ENCODE data around the gene UTP25.
"Not testable (repeated sequence)": the region's sequence is repeated elsewhere in the genome, so short reads cannot be mapped to it uniquely, and the experiment has no call there.

UTP25 gene

DNA sequence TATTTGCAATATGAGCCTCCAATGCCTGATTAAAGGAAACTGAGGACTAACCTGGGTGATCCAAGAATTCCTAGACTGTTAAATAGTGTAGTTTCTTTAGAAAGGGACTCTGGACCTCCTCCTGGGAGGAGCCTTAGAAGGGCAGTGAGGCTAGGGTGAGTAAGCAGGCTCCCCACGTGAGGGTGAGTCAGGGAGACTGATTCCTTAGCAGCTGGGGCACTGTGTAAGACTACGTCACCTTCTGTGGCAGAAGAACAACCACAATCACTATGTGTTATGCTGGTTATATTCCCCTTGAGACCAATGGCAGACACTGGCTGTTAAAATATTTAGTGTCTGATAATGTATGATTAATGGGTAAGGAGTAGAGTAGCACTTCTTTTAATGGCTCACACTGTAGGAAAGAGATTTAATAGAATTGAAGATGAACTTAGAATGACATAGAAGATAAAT, 56.9 kb downstream of the UTP25 start:
- TF ChIP-seq, protein P1, sequence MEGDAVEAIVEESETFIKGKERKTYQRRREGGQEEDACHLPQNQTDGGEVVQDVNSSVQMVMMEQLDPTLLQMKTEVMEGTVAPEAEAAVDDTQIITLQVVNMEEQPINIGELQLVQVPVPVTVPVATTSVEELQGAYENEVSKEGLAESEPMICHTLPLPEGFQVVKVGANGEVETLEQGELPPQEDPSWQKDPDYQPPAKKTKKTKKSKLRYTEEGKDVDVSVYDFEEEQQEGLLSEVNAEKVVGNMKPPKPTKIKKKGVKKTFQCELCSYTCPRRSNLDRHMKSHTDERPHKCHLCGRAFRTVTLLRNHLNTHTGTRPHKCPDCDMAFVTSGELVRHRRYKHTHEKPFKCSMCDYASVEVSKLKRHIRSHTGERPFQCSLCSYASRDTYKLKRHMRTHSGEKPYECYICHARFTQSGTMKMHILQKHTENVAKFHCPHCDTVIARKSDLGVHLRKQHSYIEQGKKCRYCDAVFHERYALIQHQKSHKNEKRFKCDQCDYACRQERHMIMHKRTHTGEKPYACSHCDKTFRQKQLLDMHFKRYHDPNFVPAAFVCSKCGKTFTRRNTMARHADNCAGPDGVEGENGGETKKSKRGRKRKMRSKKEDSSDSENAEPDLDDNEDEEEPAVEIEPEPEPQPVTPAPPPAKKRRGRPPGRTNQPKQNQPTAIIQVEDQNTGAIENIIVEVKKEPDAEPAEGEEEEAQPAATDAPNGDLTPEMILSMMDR (conservative IDR thresholded peaks at IDR 0.05; ENCODE audit: low read depth, low read length): no peak
- DNase-seq (ENCODE audit: low read depth): peak; percentile 100
- no peak overlapping the region for H3K4me3 ChIP-seq (ENCODE audit: low read length)

DNA sequence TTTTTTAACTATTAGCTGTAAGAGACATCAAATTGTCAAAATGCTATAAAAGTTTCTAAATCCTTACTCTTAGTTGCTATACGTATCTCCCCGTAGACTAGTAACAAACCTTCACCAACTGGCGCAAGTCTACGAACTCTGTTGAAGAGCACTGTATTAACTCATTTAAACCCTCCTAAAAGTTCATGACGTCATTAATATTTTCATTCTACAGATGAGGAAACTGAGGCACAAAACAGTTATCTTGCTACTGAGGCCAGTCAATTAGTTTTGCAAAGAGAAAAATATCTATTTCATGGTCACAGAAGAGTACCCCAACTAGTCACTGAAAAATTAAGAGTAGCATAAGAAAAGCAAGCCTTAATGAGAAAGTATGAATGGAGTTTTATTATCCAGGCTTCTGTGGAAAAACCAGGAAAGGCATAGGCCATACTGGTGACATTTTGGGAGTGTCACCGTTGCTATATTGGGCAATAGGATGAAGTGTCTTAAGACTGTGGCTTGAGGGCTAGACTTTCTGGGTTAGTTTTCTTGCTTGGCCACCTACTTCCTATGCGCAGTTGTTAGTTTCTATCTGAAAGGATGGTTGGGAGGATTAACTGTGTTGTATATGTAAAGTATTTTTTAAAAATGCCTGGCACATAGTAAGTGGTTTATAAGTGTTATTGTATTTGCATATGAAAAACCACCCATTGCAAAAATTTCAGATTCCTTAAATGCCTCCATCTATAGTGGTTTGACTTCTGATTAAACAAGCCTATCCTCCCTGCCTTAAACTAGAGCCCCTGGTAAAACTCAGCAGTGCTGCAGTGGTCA, 57.8 kb downstream of the UTP25 start:
- no peak overlapping the region for H3K4me3 ChIP-seq (ENCODE audit: low read length)
- no peak for DNase-seq (ENCODE audit: low read depth)
- TF ChIP-seq, protein P1 (conservative IDR thresholded peaks at IDR 0.05; ENCODE audit: low read depth, low read length): no peak

DNA sequence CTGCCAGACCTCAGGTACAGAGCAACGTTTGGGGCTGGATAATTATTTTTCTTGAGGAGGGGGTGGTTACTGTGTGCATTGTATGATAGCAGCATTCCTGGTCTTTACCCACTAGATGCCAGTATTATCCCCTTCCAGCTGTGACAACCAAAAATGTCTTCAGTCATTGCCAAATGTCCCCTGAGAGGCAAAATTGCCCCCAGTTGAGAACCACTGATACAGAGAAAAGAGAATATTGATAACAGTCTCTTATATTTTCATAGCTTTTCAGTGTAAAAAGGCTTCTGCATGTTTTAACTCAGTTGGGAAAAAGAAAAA, 58.4 kb downstream of the UTP25 start:
- TF ChIP-seq, protein P1 (conservative IDR thresholded peaks at IDR 0.05; ENCODE audit: low read depth, low read length): peak; percentile 48
- DNase-seq (ENCODE audit: low read depth): no peak
- H3K4me3 ChIP-seq (ENCODE audit: low read length): no peak overlapping the region

DNA sequence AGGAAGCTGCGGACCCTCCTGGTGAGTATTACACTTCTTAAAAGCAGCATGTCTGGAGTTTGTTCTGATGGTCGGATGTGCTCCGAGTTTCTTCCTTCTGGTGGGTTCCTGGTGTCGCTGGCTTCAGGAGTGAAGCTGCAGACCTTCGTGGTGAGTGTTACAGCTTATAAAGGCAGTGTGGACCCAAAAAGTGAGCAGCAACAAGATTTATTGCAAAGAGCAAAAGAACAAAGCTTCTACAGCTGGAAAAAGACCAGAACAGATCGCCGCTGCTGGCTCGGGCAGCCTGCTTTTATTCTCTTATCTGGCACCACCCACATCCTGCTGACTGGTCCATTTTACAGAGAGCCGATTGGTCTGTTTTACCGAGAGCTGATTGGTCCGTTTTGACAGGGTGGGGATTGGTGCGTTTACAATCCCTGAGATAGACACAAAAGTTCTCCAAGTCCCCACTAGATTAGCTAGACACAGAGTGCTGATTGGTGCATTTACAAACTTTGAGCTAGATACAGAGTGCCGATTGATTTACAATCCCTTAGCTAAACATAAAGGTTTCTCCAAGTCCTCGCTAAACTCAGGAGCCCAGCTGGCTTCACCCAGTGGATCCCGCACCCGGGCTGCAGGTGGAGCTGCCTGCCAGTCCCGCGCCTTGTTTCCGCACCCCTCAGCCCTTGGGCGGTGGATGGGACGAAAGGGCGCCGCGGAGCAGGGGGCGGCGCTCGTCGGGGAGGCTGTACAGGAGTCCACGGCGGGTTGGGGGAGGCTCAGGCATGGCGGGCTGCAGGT, 60.7 kb downstream of the UTP25 start:
- not testable (repeated sequence) for H3K4me3 ChIP-seq (ENCODE audit: low read length); DNase-seq (ENCODE audit: low read depth)

DNA sequence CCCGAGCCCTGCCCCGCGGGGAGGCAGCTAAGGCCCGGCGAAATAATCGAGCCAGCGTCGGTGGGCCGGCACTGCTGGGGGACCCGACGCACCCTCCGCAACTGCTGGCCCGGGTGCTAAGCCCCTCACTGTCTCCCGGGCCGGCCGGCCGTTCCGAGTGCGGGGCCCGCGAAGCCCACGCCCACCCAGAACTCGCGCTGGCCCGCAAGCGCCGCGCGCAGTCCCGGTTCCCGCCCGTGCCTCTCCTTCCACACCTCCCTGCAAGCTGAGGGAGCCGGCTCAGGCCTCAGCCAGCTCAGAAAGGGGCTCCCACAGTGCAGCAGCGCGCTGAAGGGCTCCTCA, 61.3 kb downstream of the UTP25 start:
- TF ChIP-seq, protein P1 (conservative IDR thresholded peaks at IDR 0.05; ENCODE audit: low read depth, low read length): no peak

DNA sequence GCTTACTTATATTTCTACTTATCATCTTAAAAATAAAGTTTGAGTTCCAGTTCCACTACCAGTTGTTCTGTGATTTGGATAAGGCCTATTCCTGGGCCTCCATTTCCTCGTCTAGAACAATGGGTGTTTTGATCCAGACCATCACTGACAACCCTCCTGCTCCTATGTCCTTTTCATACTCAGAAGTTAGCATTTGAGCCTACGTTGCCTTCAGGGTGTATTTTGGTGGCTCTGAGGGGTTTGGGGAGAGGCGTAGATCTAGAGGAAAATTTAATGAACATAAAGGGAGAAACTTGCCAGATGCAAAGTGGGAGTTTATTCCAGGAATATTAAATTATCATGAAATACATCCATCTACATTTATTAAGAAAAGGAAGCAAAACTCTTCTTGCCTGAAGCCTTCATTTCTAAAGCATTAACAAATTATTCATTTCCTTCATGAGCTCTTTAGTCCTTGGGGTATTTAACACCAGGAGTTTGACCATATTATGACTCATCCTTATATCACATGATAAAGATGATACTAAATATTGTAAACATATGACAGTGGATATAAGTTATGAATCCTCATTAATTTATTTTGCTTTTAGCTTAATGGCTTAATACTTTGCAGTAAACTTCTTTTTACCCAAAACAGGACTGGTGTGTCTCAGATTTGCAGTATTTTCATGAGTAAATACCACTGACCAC, 63.0 kb downstream of the UTP25 start:
- TF ChIP-seq, protein P1 (conservative IDR thresholded peaks at IDR 0.05; ENCODE audit: low read depth, low read length): no peak
- H3K4me3 ChIP-seq (ENCODE audit: low read length): no peak overlapping the region
- DNase-seq (ENCODE audit: low read depth): no peak

More for the DNA sequence above, 61.3 kb downstream of the UTP25 start:
- DNase-seq (ENCODE audit: low read depth): no peak
- H3K4me3 ChIP-seq (ENCODE audit: low read length): no peak overlapping the region

DNA sequence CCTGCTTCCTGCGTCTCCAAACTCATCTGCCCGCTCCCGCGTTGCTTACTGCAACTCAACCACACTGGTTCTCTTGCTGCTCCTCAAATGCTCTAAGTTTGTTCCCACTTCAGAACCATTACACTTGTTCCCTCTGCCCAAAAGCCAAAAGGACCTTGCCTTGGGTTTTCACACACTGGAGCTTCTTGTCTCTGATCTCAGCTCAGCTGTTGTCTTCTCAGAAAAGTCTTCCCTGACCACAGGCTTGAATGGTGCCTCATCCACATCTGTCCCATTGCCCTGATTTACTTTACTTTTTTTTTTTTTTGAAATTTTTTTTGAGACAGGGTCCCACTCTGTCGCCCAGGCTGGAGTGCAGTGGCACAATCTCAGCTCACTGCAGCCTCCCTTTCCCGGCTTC, 66.0 kb downstream of the UTP25 start:
- no peak for DNase-seq (ENCODE audit: low read depth)
- H3K4me3 ChIP-seq (ENCODE audit: low read length): no peak overlapping the region
- TF ChIP-seq, protein P1 (conservative IDR thresholded peaks at IDR 0.05; ENCODE audit: low read depth, low read length): no peak

Measured in retinal pigment epithelial cell (primary cell).